T-cell (primary cell): ENCODE data around the gene WSCD1. TPM values are rescaled to one million over a fixed set of nuclear protein-coding genes. Genes with fewer than 3 reads are reported as not detected.

Experiments used
- ATAC-seq, 4 experiments: fragments of 200-7000 bp in 3 of 4; fragments of 150-1000 bp in 1 of 4; cut with Tn5 transposase; replicated peaks in 1 of 4; 1 replicate in 3 of 4; 2 replicates in 1 of 4; pipeline ENCODE4 v1.10.0; 2021; ENCODE audit warnings: moderate library complexity in 3 of 4, mild to moderate bottlenecking in 2 of 4, moderate number of reproducible peaks in 1 of 4
- CTCF ChIA-PET, 2 donors: fragments of 300-600 bp; sonication (Branson Sonifier 250); formaldehyde crosslinking; loops; one replicate each; lab custom pipeline; 2022; ENCODE audit warnings: antibody characterized with exemption in 2 of 2; lab: Charles Lee
- POLR2A ChIA-PET, 2 donors: fragments of 300-600 bp; sonication (Branson Sonifier 250); formaldehyde crosslinking; loops; one replicate each; lab custom pipeline; 2022; ENCODE audit warnings: antibody characterized with exemption in 2 of 2; lab: Charles Lee
- DNase-seq, 35 experiments: peaks; one replicate each; pipeline versions ENCODE4 v3.0.0 to v3.0.0-alpha.2; 2013 to 2023
- H3K27ac ChIP-seq: one replicate; pipeline ENCODE4 v1.5.1; 2013; ENCODE audit warnings: low read length
- H3K27me3 ChIP-seq, 2 experiments: replicated peaks in 1 of 2; 1 replicate in 1 of 2; 2 replicates in 1 of 2; pipeline versions ENCODE4 v1.6.1 to v1.7.0; 2013; ENCODE audit warnings: low read length in 1 of 2, mixed read lengths in 1 of 2; ENCODE audit not compliant: control insufficient read depth in 2 of 2, insufficient read depth in 2 of 2; ENCODE audit errors: extremely low read depth in 1 of 2
- H3K36me3 ChIP-seq, 2 donors: 1 replicate in 1 of 2; 2 replicates in 1 of 2; pipeline versions ENCODE4 v1.6.1 to v1.7.0; 2013; ENCODE audit warnings: low read length in 1 of 2; ENCODE audit not compliant: control insufficient read depth in 2 of 2, insufficient read depth in 1 of 2; ENCODE audit errors: extremely low read depth in 1 of 2
- H3K4me1 ChIP-seq, 2 experiments: 1 replicate in 1 of 2; 2 replicates in 1 of 2; pipeline versions ENCODE4 v1.6.1 to v1.7.0; 2013; ENCODE audit warnings: low read length in 2 of 2, mixed read lengths in 1 of 2; ENCODE audit not compliant: insufficient read depth in 2 of 2, control insufficient read depth in 1 of 2; ENCODE audit errors: extremely low read depth in 1 of 2
- H3K4me3 ChIP-seq, 2 donors: 1 replicate in 1 of 2; 2 replicates in 1 of 2; pipeline versions ENCODE4 v1.5.1 to v1.7.0; 2013; ENCODE audit warnings: mild to moderate bottlenecking in 2 of 2, low read length in 1 of 2, moderate library complexity in 1 of 2; ENCODE audit not compliant: control insufficient read depth in 1 of 2; ENCODE audit errors: extremely low read depth in 1 of 2
- H3K9me3 ChIP-seq: 2 replicates; pipeline ENCODE4 v1.7.0; 2013
- H3K27ac Mint-ChIP-seq, 2 donors: one replicate each; pipeline ENCODE4 v1.8.0; 2020 to 2021; ENCODE audit warnings: mild to moderate bottlenecking in 2 of 2, mixed read lengths in 2 of 2
- H3K27me3 Mint-ChIP-seq, 2 donors: one replicate each; pipeline ENCODE4 v1.8.0; 2021 to 2022; ENCODE audit warnings: mixed read lengths in 2 of 2
- H3K36me3 Mint-ChIP-seq: one replicate; pipeline ENCODE4 v1.8.0; 2021; ENCODE audit warnings: mixed read lengths
- H3K4me1 Mint-ChIP-seq, 3 donors: one replicate each; pipeline ENCODE4 v1.8.0; 2020 to 2022; ENCODE audit warnings: mixed read lengths in 3 of 3, mild to moderate bottlenecking in 1 of 3
- H3K4me3 Mint-ChIP-seq, 3 donors: one replicate each; pipeline ENCODE4 v1.8.0; 2020 to 2022; ENCODE audit warnings: mild to moderate bottlenecking in 3 of 3, mixed read lengths in 3 of 3, moderate library complexity in 3 of 3
- H3K9me3 Mint-ChIP-seq, 3 donors: one replicate each; pipeline ENCODE4 v1.8.0; 2020 to 2022; ENCODE audit warnings: mixed read lengths in 3 of 3
- WGBS: methylation state at CpG from one replicate; pipeline ENCODE4 v1.1.5; 2013; ENCODE audit warnings: missing lambda C conversion rate; ENCODE audit not compliant: insufficient coverage; 5-methylcytosine and 5-hydroxymethylcytosine counted together
- total RNA-seq, 35 experiments: library from RNA in 6 of 35; stranded (reverse) in 6 of 35; fragments of 120-200 nt in 1 of 35; gene quantifications; one replicate each; pipeline versions ENCODE4 v1.2.1 to v1.2.4 and lab custom pipeline; 2013 to 2026

Gene WSCD1
- total RNA-seq, 5 donors from 2014 or later (not counting 1 experiment from before 2014, with no cell fraction given), result 0.09 to 0.58 (median 0.27) TPM; not detected in 1

DNA sequence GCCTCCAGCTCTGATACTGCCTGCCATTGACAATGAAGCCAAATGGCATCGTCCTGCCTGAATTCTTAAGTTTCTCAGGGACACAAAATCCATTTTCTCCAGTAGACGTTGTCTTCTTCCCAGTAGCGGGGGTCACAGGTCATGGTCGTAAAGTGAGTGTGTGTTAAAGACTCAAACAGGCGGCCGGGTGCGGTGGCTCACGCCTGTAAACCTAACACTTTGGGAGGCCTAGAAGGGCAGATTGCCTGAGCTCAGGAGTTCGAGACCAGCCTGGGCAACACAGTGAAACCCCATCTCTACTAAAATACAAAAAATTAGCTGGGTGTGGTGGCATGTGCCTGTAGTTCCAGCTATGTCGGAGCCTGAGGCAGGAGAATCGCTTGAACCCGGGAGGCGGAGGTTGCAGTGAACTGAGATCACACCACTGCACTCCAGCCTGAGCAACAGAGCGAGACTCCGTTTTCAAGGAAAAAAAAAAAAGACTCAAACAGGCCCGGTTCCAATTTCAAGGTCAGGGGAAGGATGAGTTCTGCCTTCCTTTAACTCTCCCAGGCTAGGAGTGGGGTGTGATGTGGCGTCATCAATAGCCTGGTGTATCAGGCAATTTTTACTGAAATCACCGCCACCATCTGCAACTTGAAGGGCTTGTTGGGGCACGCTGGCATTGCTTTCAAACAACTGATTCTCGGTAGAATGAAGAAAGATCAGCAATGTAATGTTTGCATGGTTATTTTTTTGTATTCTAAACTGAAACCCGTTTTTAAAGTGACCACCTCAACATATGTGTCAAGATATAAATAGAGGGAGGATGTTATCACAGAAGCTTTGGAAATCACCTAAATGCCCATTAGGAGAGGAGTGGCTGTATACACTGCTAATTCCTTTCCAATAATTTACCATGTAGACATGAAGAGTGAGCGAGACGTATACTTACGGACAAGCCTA, 91.0 kb downstream of the WSCD1 start:
- no peaks in the 10 kb centered on the region for H3K4me1 ChIP-seq
- CTCF ChIA-PET, result no interaction called here
- H3K9me3 ChIP-seq, result no peaks in the 10 kb centered on the region
- 45% methylated on average over 2 of the region's 24 CpGs for WGBS
- Mint-ChIP-seq H3K27ac (no peak overlapping the region), H3K27me3 (peaks cover 14 to 25% of the 10 kb centered on the region in 2 donors), H3K4me1 (no peaks in the 10 kb centered on the region), H3K4me3 (no peak overlapping the region), H3K9me3 (peaks cover 0 to 1% (median 0%) of the 10 kb centered on the region in 3 donors), H3K36me3 (no peaks in the 10 kb centered on the region)
- ATAC-seq (no peak), DNase-seq (no peak)
- POLR2A ChIA-PET, result interaction anchor here in 1 of 2 donors (0.6 kb wide), 1 partner anchor 26 kb away, joined by 6 read pairs; no protein-coding TSS in a partner anchor
- no peak overlapping the region for H3K4me3 ChIP-seq
- H3K27me3 ChIP-seq, result peaks cover 0 to 33% of the 10 kb centered on the region in 2 experiments
- H3K27ac ChIP-seq, result no peak overlapping the region
- H3K36me3 ChIP-seq, result no peaks in the 10 kb centered on the region

DNA sequence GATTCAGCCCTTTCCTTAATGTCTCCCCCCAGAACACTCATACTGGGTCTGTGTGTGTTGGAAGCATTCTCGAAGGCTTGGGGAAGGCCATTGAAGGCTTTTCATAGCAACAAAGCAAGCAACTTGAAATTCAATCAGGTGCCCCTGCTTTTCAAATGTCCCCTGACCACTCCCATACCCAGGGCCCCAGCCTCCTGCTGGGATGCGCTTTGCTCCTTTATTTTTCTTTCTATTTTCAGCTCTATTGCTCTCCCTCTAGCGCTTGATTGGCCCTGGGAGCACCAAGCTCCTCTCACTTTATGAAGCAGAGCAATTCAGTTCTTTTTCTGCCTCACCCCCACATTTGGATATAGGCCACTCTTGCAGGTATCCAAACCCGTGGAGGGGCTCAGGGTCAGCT, 92.0 kb downstream of the WSCD1 start:
- no peaks in the 10 kb centered on the region for H3K9me3 ChIP-seq
- H3K27me3 ChIP-seq, result peaks cover 0 to 33% of the 10 kb centered on the region in 2 experiments
- ChIA-PET CTCF (no interaction called here), POLR2A (no interaction called here)
- H3K27ac Mint-ChIP-seq, result no peak overlapping the region
- H3K4me1 ChIP-seq, result no peaks in the 10 kb centered on the region
- WGBS, result 100% methylated on average over 2 of the region's 4 CpGs
- H3K4me3 ChIP-seq, result no peak overlapping the region
- no peak overlapping the region for H3K27ac ChIP-seq
- H3K9me3 Mint-ChIP-seq, result no peaks in the 10 kb centered on the region
- H3K27me3 Mint-ChIP-seq, result peaks cover 14 to 23% of the 10 kb centered on the region in 2 donors
- no peaks in the 10 kb centered on the region for H3K36me3 ChIP-seq
- H3K4me3 Mint-ChIP-seq, result no peak overlapping the region
- H3K36me3 Mint-ChIP-seq, result no peaks in the 10 kb centered on the region
- H3K4me1 Mint-ChIP-seq, result no peaks in the 10 kb centered on the region
- ATAC-seq (no peak), DNase-seq (no peak)

DNA sequence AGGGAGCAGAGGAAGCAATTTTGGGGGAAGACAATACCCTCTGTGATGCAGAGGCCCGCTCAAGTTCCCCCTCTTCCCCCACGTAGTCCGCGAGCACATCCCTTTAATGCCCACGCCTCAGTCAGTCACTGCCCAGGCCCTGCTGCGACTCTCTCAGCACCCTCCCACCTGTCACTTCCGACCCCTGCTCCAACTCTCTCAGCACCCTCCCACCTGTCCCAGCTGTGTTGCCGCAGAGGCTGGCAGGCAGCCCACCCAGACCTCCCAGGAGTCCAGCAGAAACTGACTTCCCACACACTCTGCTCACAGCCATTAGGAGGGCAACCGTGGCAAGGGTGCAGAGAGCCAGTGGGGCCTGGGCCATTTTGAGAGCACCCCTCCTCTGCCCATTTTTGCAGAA, 92.7 kb downstream of the WSCD1 start:
- Mint-ChIP-seq H3K27me3 (peaks cover 11 to 28% of the 10 kb centered on the region in 2 donors), H3K9me3 (no peaks in the 10 kb centered on the region), H3K36me3 (no peaks in the 10 kb centered on the region), H3K4me1 (no peaks in the 10 kb centered on the region), H3K27ac (no peak overlapping the region), H3K4me3 (no peak overlapping the region)
- Histone ChIP-seq H3K4me1 (no peaks in the 10 kb centered on the region), H3K36me3 (no peaks in the 10 kb centered on the region), H3K9me3 (no peaks in the 10 kb centered on the region), H3K4me3 (no peak overlapping the region), H3K27ac (no peak overlapping the region), H3K27me3 (peaks cover 0 to 32% of the 10 kb centered on the region in 2 experiments)
- POLR2A ChIA-PET, result no interaction called here
- ATAC-seq (no peak), DNase-seq (no peak)
- CTCF ChIA-PET, result no interaction called here
- 66% methylated on average over 8 of the region's 9 CpGs for WGBS

DNA sequence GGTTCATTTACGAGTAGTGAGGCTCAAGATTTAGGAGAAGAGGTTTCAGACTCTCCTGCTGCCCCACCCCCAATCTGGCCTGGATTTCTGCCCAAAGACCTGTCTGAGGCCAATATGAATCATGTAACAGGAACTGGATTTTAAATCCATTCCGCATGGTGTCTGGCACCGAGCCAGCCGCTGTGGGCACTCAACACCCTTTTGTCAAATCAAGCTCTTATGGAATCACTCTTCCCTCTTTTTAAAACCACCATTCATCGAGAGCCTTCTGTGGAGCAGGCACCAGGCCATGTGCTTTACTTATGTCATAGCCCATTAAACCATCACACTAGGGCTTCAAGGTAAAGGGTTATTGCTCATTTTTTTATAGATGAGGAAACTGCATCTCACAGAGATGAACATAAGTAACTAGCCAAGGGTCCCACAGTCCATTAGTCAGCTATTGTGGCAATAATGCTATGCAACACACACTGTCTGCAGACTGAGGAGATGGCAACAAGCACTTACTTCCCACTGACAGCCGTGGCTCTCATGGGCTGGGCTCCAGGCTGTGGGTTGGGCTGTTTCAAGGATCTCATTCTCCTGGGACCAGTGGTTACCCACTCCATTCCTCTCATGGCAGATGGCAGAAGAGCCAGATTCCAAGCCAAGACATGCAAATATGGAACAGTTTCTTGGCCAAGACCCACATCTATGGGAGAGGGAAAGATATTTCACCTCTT, 93.6 kb downstream of the WSCD1 start:
- no peaks in the 10 kb centered on the region for H3K36me3 Mint-ChIP-seq
- H3K9me3 Mint-ChIP-seq, result no peaks in the 10 kb centered on the region
- ChIA-PET POLR2A (no interaction called here), CTCF (no interaction called here)
- no peak overlapping the region for H3K27ac Mint-ChIP-seq
- H3K4me3 Mint-ChIP-seq, result no peak overlapping the region
- Histone ChIP-seq H3K4me3 (no peak overlapping the region), H3K36me3 (no peaks in the 10 kb centered on the region), H3K27me3 (peaks cover 0 to 27% of the 10 kb centered on the region in 2 experiments), H3K4me1 (no peaks in the 10 kb centered on the region), H3K9me3 (no peaks in the 10 kb centered on the region), H3K27ac (no peak overlapping the region)
- H3K27me3 Mint-ChIP-seq, result peaks cover 11 to 23% of the 10 kb centered on the region in 2 donors
- ATAC-seq (no peak), DNase-seq (no peak)
- H3K4me1 Mint-ChIP-seq, result no peaks in the 10 kb centered on the region
- WGBS, result 76% methylated on average over 4 of the region's 6 CpGs

DNA sequence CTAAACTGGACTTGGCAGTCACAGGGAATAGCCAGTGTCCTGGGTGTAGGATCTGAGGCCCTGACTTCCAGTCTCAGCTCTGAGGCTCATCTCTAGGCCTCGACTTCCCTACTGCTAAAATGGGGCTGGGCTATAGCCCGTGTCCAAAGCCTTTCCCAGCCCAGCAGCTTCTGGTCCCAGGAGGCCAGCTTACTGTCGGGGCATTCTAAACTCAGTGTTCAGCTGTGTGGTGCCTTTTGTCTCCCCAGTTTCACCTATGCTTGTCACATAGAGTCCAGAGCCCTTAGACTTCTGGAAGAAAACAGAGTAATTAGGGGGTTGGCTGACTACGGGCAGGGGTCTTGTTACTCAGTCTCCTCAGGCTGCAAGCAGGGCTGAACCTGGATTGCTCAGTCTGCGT, 94.8 kb downstream of the WSCD1 start:
- 41% methylated on average over 3 of the region's 5 CpGs for WGBS
- ChIA-PET POLR2A (no interaction called here), CTCF (no interaction called here)
- Mint-ChIP-seq H3K4me3 (no peak overlapping the region), H3K27me3 (peaks cover 11 to 15% of the 10 kb centered on the region in 2 donors), H3K36me3 (no peaks in the 10 kb centered on the region), H3K27ac (no peak overlapping the region), H3K9me3 (no peaks in the 10 kb centered on the region), H3K4me1 (no peaks in the 10 kb centered on the region)
- H3K9me3 ChIP-seq, result no peaks in the 10 kb centered on the region
- no peaks in the 10 kb centered on the region for H3K36me3 ChIP-seq
- peaks cover 0 to 21% of the 10 kb centered on the region in 2 experiments for H3K27me3 ChIP-seq
- no peak overlapping the region for H3K4me3 ChIP-seq
- no peak overlapping the region for H3K27ac ChIP-seq
- DNase-seq, result no peak
- no peak for ATAC-seq
- no peaks in the 10 kb centered on the region for H3K4me1 ChIP-seq

DNA sequence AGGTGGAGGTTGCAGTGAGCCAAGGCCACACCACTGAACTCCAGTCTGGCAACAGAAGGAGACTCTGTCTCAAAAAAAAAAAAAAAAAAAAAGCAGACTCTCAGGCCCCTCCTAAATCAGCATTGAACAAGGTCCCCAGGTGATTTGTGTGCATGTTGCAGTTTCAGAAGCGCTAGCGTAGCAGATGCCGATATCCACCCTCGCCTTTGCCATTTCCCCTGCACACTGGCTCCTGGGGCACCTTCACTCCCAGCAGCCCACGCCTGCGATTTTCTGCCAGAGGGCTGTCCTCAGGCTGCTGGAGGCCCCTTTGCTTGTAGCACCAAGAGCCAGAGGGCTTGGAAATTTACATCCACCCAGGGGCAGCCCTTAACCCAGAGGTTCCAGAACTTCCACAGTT, 95.6 kb downstream of the WSCD1 start:
- Mint-ChIP-seq H3K9me3 (peaks cover 0 to 2% (median 0%) of the 10 kb centered on the region in 3 donors), H3K4me3 (no peak overlapping the region), H3K4me1 (no peaks in the 10 kb centered on the region), H3K27me3 (peaks cover 7 to 12% of the 10 kb centered on the region in 2 donors), H3K36me3 (no peaks in the 10 kb centered on the region), H3K27ac (no peak overlapping the region)
- DNase-seq, result no peak
- peaks cover 0 to 16% of the 10 kb centered on the region in 2 experiments for H3K27me3 ChIP-seq
- no peaks in the 10 kb centered on the region for H3K9me3 ChIP-seq
- H3K36me3 ChIP-seq, result no peaks in the 10 kb centered on the region
- H3K4me1 ChIP-seq, result no peaks in the 10 kb centered on the region
- H3K27ac ChIP-seq, result no peak overlapping the region
- POLR2A ChIA-PET, result no interaction called here
- 82% methylated on average over 6 of the region's 6 CpGs for WGBS
- CTCF ChIA-PET, result no interaction called here
- no peak for ATAC-seq
- H3K4me3 ChIP-seq, result no peak overlapping the region
